ENCODE data around the gene FSHR.

Gene FSHR

DNA sequence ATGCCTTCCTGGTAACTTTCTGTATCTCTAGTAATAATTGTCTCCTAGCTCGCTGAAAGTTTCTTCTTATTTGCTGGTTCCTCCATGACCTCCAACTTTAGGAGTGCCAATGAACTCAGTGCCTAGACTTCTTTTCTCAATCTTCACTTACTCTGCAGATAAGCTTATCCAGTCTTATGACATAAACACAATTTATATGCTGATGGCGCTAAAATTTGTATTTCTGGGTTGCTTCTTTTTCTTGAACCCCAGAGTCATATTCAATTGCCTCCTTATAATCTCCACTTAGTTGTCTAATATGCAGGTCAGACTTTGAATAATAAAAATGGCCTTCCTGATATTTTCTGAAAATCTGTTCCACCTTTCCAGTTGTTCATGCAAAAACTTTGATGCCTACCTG, 182.5 kb downstream of the FSHR start:
- no peak for DNase-seq (ENCODE audit: extremely low read depth in 1 of 2, low read depth in 1 of 2)

DNA sequence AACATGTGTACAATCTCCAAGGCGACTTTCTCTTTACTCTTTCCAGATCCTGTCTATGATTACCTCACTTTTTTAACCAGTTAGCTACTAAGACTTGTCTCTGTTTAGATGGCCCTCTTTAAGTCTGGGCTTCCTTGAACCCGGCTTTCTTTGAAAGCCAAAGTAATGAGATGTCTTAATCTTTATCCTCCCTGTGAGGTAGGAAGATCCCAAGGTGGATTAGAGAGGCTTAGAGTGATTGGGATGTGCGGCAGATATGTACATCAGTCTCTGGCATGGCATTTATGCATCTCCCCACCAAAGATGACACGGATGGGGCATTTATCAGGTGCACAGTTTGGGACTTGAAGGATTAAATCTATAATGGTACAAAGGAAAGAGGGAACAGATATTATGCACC, 186.3 kb downstream of the FSHR start:
- DNase-seq (ENCODE audit: extremely low read depth in 1 of 2, low read depth in 1 of 2): no peak

DNA sequence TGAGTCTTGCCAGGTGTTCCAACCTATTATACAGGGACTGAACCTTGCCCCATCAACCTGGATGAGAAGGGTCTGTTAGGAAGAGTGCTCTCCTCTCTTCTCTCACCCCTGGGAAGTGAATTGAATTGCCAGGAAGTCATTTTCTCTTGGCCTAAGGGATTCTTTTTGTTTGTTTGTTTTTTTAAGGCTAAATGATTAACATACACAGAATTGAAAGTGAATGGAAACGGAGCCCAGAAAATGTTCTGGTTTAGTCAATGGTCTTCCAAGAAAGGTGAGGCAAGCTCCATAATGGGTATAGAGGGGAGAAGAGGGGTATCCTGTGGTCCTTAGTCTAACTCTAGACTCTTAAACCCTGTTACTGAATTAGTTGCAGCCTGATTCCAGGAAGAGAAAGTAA, 189.1 kb downstream of the FSHR start:
- DNase-seq (ENCODE audit: extremely low read depth in 1 of 2, low read depth in 1 of 2): no peak

DNA sequence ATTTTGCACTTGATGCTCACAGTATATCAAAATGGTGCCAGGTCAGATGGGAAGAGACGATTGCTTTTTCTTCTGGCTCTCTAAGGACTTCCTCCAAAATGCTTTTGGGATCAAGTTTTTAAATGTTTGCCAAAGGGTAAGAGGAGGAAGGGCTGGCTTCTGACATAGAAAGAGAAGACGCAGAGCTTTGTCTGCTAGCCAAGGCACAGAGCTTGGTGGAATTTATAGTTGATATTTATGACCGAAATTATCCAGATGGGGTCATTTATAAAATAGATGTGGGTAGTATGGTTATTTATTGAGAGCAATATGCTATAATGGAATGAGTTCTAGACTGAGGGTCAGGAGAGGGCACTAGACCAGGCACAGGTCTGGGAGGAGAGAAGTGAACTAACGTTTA, 193.3 kb downstream of the FSHR start:
- no peak for DNase-seq (ENCODE audit: extremely low read depth in 1 of 2, low read depth in 1 of 2)

- DNase-seq (ENCODE audit: extremely low read depth in 1 of 2, low read depth in 1 of 2): no peak
These were observed 199.4 kb downstream of the FSHR start for GRCh38 chr2:48954935-48955334.

GRCh38 chr2:48954311-48954710, 200.0 kb downstream of the FSHR start:
- no peak for DNase-seq (ENCODE audit: extremely low read depth in 1 of 2, low read depth in 1 of 2)

GRCh38 chr2:48952614-48953013, 201.7 kb downstream of the FSHR start:
- no peak for DNase-seq (ENCODE audit: extremely low read depth in 1 of 2, low read depth in 1 of 2)

GRCh38 chr2:48952143-48952542, 202.2 kb downstream of the FSHR start:
- no peak for DNase-seq (ENCODE audit: extremely low read depth in 1 of 2, low read depth in 1 of 2)

- no peak for DNase-seq (ENCODE audit: extremely low read depth in 1 of 2, low read depth in 1 of 2)
These were observed 205.8 kb downstream of the FSHR start for GRCh38 chr2:48948400-48949125.

DNA sequence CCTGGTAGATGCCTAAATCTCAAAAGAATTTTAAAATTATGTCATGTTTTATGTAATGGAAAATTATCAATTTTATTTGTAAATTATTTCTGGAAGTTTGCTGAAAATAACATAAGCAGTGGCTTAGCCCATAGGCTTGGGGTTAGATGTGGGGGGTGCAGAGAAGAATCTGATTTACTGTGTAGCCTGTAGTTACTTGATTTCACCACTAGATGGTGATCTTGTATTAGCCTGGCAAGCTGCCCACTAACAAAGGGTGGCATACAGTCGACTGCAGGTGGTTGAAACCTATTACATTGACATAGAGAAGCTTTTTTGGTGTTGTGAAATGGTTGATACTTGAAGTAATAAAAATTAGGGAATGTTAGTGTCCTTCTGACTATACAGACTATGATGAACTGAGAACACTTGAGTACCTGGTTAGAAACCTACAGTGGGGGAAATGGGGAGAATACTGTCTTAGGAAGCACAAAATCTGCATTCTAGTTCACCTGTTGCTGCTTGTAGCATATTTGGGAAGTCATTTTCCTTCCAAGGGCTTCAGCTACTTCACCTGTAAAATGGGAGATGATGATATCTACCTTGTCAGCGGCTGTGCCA, 207.8 kb downstream of the FSHR start:
- DNase-seq (ENCODE audit: extremely low read depth in 1 of 2, low read depth in 1 of 2): no peak

DNA sequence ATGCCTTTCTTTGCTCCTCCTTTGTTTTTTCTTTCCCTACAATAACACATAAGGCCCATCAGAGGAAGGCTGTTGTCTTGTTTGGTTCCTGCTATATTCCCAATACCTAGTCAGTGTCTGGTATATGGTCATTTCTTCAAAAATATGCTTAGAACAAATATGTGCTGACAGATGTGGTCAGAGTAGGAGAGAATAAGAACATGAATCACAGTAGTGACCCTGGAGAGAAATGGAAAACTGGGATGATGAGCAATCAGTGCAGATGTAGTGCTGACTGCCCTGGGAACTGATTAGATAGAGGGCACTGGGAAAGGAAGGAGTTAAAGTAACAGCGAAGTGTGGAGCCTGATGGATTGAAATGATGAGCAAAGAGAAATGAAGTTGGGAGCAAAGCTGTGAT, 209.4 kb downstream of the FSHR start:
- no peak for DNase-seq (ENCODE audit: extremely low read depth in 1 of 2, low read depth in 1 of 2)

DNA sequence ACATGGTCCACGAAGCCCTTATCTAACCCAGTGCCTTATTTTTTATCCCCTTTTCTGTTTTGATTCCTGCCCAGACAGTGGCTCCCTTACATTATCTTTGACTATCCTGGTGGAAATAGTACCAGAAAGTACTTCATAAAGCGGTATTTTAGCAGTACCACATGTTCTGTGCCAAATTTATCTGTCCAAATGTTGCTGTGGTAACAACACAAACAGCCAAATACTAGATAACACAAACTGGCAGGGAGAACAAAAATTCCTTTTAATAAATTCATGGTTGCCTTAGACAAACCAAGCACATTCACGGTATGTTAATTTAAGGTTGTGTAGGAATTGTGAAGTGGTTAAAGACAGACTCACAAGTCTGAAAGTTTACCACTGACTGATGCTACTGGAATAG, 210.9 kb downstream of the FSHR start:
- no peak for DNase-seq (ENCODE audit: extremely low read depth in 1 of 2, low read depth in 1 of 2)

DNA sequence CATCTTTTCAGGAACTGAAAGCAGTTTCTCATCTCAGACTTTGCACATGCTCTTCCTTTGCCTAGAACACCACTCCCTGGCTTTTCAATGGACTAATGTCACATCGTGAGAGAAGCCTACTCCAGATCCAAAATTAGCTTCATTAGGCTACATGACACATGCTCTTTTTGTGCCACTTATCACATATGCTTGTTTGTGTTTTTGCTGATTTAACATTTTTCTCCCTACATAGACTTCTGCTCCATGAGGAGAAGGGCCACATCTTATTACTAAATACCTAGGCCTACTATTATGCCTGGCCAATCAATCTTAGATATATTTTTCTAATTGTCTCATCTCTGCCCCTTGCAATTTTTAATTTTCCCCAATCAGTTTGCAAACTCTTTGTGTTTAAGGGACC, 212.4 kb downstream of the FSHR start:
- DNase-seq (ENCODE audit: extremely low read depth in 1 of 2, low read depth in 1 of 2): no peak

GRCh38 chr2:48941456-48941855, 212.9 kb downstream of the FSHR start:
- no peak for DNase-seq (ENCODE audit: extremely low read depth in 1 of 2, low read depth in 1 of 2)

DNA sequence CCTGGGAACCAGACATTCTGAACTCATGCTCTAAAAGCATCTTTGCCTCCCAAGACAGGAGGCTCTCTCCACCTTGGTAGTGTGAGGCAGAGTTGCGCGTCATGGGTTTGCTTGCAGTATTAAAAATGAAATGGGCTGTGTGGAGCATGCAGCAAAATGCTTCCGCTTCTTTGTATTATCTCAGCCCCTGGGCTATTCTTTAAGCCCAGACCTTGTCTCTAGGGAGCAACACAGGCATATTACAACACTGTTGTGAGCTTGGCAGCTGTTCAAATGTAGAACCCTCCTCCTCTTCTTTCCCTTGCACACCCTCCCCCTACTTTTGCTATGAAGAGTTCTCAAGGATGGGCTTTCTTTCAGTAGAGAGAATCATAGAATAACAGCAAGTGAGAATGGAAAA, 213.7 kb downstream of the FSHR start:
- no peak for DNase-seq (ENCODE audit: extremely low read depth in 1 of 2, low read depth in 1 of 2)

DNA sequence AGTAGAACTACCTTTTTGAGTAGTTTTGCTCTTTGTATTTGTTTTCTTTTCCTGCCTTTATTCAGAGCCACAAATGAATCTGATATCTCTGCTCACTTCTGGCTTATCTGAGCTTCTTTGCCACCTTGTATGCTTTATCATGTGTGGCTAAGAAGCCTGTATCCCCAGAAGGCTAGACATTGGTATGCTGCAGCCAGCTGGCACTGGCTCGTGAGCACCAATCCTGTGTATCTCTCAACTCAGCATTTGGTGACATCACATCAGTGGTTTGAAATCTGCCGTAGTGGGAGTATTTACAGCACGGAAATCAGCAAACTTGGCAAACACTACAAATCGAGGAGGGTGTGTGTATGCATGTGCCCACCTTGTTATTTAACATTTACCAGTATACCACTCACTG, 215.1 kb downstream of the FSHR start:
- no peak for DNase-seq (ENCODE audit: extremely low read depth in 1 of 2, low read depth in 1 of 2)

DNA sequence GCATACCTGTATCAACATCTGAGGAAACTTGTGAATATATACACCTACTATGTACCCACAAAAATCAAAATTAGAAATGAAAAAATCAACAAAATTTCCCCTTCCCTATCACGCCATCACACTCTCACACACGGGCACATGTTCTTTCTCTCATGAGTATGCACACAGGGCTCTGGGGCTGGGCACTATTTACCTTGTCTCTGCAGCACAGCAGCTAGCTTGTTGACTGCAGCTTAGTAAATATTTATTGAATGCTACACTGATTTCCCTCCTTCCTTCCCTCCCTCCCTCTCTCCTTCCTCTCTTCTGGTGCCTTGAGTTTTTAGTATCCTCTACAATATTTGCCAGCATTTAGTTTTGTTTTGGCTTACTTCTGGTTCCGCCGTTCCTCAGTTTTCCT, 216.1 kb downstream of the FSHR start:
- no peak for DNase-seq (ENCODE audit: extremely low read depth in 1 of 2, low read depth in 1 of 2)

- DNase-seq (ENCODE audit: extremely low read depth in 1 of 2, low read depth in 1 of 2): no peak
These were observed 219.5 kb downstream of the FSHR start for GRCh38 chr2:48934807-48935206.

DNA sequence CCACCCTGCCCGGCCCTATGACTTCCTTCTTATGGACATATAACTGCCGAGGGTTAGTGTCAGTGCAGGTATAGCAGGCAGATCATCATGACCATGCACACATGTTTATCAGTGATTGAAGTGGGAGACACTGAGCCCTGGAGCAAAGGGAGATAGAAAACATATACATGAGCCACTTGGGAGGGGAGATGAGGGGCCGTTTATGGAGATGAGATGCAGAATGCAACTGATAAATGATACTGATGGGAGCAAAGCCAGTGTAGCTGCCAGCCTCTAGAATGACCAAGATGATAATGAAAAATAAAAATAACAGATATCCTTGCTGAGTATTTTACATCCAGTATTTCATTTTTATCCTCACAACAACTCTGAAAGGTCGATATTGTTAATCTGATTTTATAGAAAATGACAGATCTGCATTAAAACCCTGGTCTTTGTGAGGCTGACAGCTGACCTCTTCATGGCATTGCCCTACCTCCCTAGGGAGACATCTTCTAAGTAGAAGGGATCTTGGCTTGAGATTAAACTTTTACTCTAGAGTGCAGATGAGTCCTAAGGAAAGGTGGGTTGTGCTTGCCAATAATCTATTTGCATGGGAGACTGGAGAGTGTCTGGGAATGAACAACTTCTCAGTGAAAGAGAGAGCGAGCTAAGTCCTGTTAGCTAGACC, 220.4 kb downstream of the FSHR start:
- no peak for DNase-seq (ENCODE audit: extremely low read depth in 1 of 2, low read depth in 1 of 2)

DNA sequence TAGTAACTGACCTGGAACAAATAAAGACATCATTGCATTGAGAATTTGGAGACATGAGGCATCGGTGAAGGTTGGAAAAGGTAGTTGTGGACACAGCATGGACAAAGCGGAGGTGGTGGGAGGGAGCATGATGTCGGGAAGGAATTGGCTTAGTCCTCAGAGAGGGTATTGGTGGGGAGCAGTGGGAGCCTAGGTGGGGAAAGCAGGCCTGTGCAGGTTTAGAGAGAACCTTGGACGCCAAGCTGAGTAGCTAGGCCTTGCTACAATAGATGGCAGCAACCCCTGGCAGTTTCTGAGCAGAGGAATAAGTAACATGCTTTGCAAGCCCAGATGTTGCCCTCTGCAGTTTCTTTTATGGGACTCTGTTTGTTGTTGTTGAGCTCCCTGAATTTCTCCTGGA, 221.6 kb downstream of the FSHR start:
- DNase-seq (ENCODE audit: extremely low read depth in 1 of 2, low read depth in 1 of 2): no peak

GRCh38 chr2:48929571-48930301, 224.6 kb downstream of the FSHR start:
- DNase-seq (ENCODE audit: extremely low read depth in 1 of 2, low read depth in 1 of 2): no peak

DNA sequence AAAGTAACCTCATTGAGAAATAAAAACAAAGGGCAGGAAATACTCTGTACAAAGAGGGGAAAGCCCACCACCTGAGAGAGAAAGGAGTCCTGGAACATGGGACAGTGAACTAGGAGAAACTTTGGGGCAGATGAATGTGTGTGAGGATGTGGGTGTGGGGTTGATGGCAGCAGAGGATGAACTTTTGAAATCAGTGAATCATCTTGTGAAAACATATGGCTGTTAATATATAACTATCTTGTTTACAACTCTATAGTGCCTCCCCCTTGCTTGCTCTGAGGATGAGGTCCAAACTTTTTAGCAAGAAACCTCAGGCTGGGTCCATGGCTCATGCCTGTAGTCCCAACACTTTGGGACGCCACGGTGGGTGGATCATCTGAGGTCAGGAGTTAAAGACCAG, 227.0 kb downstream of the FSHR start:
- DNase-seq (ENCODE audit: extremely low read depth in 1 of 2, low read depth in 1 of 2): no peak
